Left lung (tissue), 10 donors: ENCODE results near the gene SRPX. TPM values are rescaled to one million over a fixed set of nuclear protein-coding genes. Genes with fewer than 3 reads are reported as not detected.

Source experiments
- ATAC-seq: fragments of 200-7000 bp; cut with Tn5 transposase; one replicate; pipeline ENCODE4 v1.9.1; 2020; ENCODE audit warnings: moderate library complexity
- DNase-seq, 4 donors: peaks; one replicate each; pipeline ENCODE4 v3.0.0-alpha.2; 2013 to 2020
- H3K27ac ChIP-seq, 2 donors: fragments of 200-600 bp; sonication (generic) in 1 of 2; one replicate each; pipeline versions ENCODE4 v1.5.0 to v1.8.0; 2020 to 2021
- H3K27me3 ChIP-seq, 2 donors: fragments of 200-600 bp; sonication (generic) in 1 of 2; one replicate each; pipeline versions ENCODE4 v1.5.0 to v1.8.0; 2020 to 2021
- H3K36me3 ChIP-seq, 2 donors: fragments of 200-600 bp; sonication (generic) in 1 of 2; one replicate each; pipeline versions ENCODE4 v1.5.0 to v1.8.0; 2020 to 2021
- H3K4me1 ChIP-seq, 2 donors: fragments of 200-600 bp; one replicate each; pipeline ENCODE4 v1.8.0; 2021
- H3K4me3 ChIP-seq, 2 donors: fragments of 200-600 bp; sonication (generic) in 1 of 2; one replicate each; pipeline versions ENCODE4 v1.5.0 to v1.8.0; 2020 to 2021; ENCODE audit warnings: mild to moderate bottlenecking in 1 of 2
- H3K9me3 ChIP-seq, 2 donors: fragments of 200-600 bp; sonication (generic) in 1 of 2; one replicate each; pipeline versions ENCODE4 v1.5.0 to v1.8.0; 2020 to 2021
- intact Hi-C, 2 donors: fragments of 100-400 bp; cut with DNase I; formaldehyde crosslinking; loops; one replicate each; pipeline versions ENCODE4 v1.11.2 to v1.14.2; 2022
- polyA plus RNA-seq, 6 donors: library from polyadenylated mRNA; unstranded; fragments of 120-200 nt; gene quantifications; one replicate each; pipeline ENCODE4 v1.2.1, GENCODE V29; 2013; ENCODE audit not compliant: insufficient read length in 6 of 6
- total RNA-seq, 2 donors: library from RNA; stranded (reverse); fragmentation: NEBNext Ultra II Directional; extraction: Animal tissue kit (Norgen Biotek cat#: 25700); gene quantifications; one replicate each; pipeline ENCODE4 v1.2.1, GENCODE V29; 2021
- TF ChIP-seq, protein P1 (sequence below), 2 donors: fragments of 200-600 bp; sonication (generic) in 1 of 2; IDR thresholded peaks; one replicate each; pipeline versions ENCODE4 v1.5.0 to v1.8.0; 2021; ENCODE audit warnings: antibody characterized with exemption in 2 of 2
- donor health status: DM: no; HTN: yes; CAD: no.
- donor health status: DM: no; HTN: no; CAD: no.

Gene SRPX
- total and polyA plus RNA-seq, 8 donors = 27.0 to 54.6 (median 32.3) TPM

DNA sequence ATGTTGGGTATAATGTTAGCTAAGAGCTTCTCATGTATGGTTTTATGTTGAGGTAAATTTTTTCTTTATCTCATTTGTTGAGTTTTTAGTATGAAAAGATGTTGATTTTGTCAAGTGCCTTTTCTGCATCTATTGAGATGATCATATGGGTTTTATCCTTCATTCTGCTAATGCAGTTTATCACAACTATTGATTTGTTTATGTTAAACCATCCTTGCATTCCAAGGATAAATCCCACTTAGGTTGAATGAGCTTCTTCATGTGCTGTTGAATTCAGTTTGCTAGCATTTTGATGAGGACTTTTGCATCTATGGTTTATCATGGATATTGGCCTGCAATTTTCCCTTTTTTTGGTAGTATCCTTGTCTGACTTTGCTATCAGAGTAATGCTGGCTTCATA lies 121.0 kb downstream of the SRPX start:
- Histone ChIP-seq H3K4me1 (no peaks in the 10 kb centered on the region), H3K9me3 (peaks cover 0 to 7% of the 10 kb centered on the region in 2 donors), H3K4me3 (no peak overlapping the region), H3K27me3 (no peaks in the 10 kb centered on the region), H3K36me3 (no peaks in the 10 kb centered on the region), H3K27ac (no peak overlapping the region)
- no peak for ATAC-seq
- intact Hi-C loops = no loop called here
- no peak for DNase-seq
- TF ChIP-seq, protein P1, sequence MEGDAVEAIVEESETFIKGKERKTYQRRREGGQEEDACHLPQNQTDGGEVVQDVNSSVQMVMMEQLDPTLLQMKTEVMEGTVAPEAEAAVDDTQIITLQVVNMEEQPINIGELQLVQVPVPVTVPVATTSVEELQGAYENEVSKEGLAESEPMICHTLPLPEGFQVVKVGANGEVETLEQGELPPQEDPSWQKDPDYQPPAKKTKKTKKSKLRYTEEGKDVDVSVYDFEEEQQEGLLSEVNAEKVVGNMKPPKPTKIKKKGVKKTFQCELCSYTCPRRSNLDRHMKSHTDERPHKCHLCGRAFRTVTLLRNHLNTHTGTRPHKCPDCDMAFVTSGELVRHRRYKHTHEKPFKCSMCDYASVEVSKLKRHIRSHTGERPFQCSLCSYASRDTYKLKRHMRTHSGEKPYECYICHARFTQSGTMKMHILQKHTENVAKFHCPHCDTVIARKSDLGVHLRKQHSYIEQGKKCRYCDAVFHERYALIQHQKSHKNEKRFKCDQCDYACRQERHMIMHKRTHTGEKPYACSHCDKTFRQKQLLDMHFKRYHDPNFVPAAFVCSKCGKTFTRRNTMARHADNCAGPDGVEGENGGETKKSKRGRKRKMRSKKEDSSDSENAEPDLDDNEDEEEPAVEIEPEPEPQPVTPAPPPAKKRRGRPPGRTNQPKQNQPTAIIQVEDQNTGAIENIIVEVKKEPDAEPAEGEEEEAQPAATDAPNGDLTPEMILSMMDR (IDR thresholded peaks at IDR 0.05) = no peak

Other genes with a start within 250 kb of the SRPX start
- under 1 TPM; 0.50 to 0.65 TPM for gene SYTL5, start 214.3 kb downstream of the SRPX start, total RNA-seq
- gene SYTL5, start 214.3 kb downstream of the SRPX start, polyA plus RNA-seq = 1 to 10 TPM; 3.9 to 7.7 (median 4.4) TPM
- gene RPGR, start 106.6 kb upstream of the SRPX start, total RNA-seq = 10 to 100 TPM; 10.6 to 15.0 TPM
- 10 to 100 TPM; 15.7 to 26.2 (median 21.5) TPM for gene RPGR, start 106.6 kb upstream of the SRPX start, polyA plus RNA-seq
- gene OTC, start 131.7 kb upstream of the SRPX start, total RNA-seq = 1 to 10 TPM in 1 of 2 donors, under 1 TPM in 1; 0.87 to 1.5 TPM
- gene OTC, start 131.7 kb upstream of the SRPX start, polyA plus RNA-seq = under 1 TPM in 3 of 6 donors, not detected in 3; 0.14 to 0.26 (median 0.21) TPM